H4 (cell line): ENCODE measurements around the gene ZNF532. TPM values are rescaled to one million over a fixed set of nuclear protein-coding genes. Genes with fewer than 3 reads are reported as not detected.
A peak's percentile ranks its signal among the peaks of the same experiment; 100 is the strongest.
"Not testable (repeated sequence)": the region's sequence is repeated elsewhere in the genome, so short reads cannot be mapped to it uniquely, and the experiment has no call there.

ENCODE experiments used
- DNase-seq: peaks from one replicate; pipeline ENCODE4 v3.0.0-alpha.2; 2015; ENCODE audit warnings: low spot score
- total RNA-seq: library from RNA; depleted of rRNA; stranded (reverse); fragments of >200 nt; shearing (Covaris generic); gene quantifications from 2 replicates; pipeline ENCODE4 v1.2.3, GENCODE V29; 2014

Gene ZNF532
- total RNA-seq, 1 experiment from 2014 or later: 75.1 TPM

GRCh38 chr18:59008302-59008974 is 143.8 kb downstream of the ZNF532 start:
- peak; percentile 68 for DNase-seq

- DNase-seq: no peak
Observed at GRCh38 chr18:59009846-59010245, 145.2 kb downstream of the ZNF532 start.

- no peak for DNase-seq
Observed at GRCh38 chr18:59011289-59011688, 146.6 kb downstream of the ZNF532 start.

GRCh38 chr18:59011786-59012185 is 147.1 kb downstream of the ZNF532 start:
- no peak for DNase-seq

- no peak for DNase-seq
Observed at GRCh38 chr18:59012815-59013705, 148.4 kb downstream of the ZNF532 start.

- no peak for DNase-seq
Observed at GRCh38 chr18:59013744-59014143, 149.1 kb downstream of the ZNF532 start.

GRCh38 chr18:59015531-59016152 is 151.0 kb downstream of the ZNF532 start:
- DNase-seq: no peak

GRCh38 chr18:59021500-59021899 is 156.8 kb downstream of the ZNF532 start:
- DNase-seq: no peak

- DNase-seq: no peak
Observed at GRCh38 chr18:59022167-59022945, 157.7 kb downstream of the ZNF532 start.

GRCh38 chr18:59024829-59025228 is 160.2 kb downstream of the ZNF532 start:
- DNase-seq: peak; percentile 51

- DNase-seq: not testable (repeated sequence)
Observed at GRCh38 chr18:59025532-59025931, 160.9 kb downstream of the ZNF532 start.

GRCh38 chr18:59026364-59026763 is 161.7 kb downstream of the ZNF532 start:
- no peak for DNase-seq

GRCh38 chr18:59026831-59027410 is 162.2 kb downstream of the ZNF532 start:
- no peak for DNase-seq

GRCh38 chr18:59029663-59030429 is 165.2 kb downstream of the ZNF532 start:
- DNase-seq: no peak

GRCh38 chr18:59032308-59032707 is 167.6 kb downstream of the ZNF532 start:
- no peak for DNase-seq

- DNase-seq: no peak
Observed at GRCh38 chr18:59033359-59033758, 168.7 kb downstream of the ZNF532 start.

- no peak for DNase-seq
Observed at GRCh38 chr18:59033974-59034373, 169.3 kb downstream of the ZNF532 start.

GRCh38 chr18:59035591-59035990 is 170.9 kb downstream of the ZNF532 start:
- no peak for DNase-seq
